Suprapubic skin (tissue), 3 donors: ENCODE measurements around the gene ZCCHC17.

ENCODE experiments used
- CTCF ChIP-seq, 2 donors: fragments of 200-600 bp in 1 of 2; fragments of 450-650 bp in 1 of 2; sonication (generic) in 1 of 2; IDR thresholded peaks; one replicate each; pipeline ENCODE4 v1.5.1; 2016 to 2019; ENCODE audit warnings: antibody characterized with exemption in 2 of 2, mild to moderate bottlenecking in 1 of 2, moderate library complexity in 1 of 2
- POLR2A ChIP-seq, 2 donors: fragments of 450-650 bp; IDR thresholded peaks; one replicate each; pipeline ENCODE4 v1.6.1; 2017; ENCODE audit warnings: antibody characterized with exemption in 2 of 2, mild to moderate bottlenecking in 2 of 2, moderate library complexity in 2 of 2

GRCh38 chr1:31397360-31398095 lies 100.7 kb downstream of the ZCCHC17 start:
- TF ChIP-seq CTCF (IDR thresholded peaks at IDR 0.05): no peak
- TF ChIP-seq POLR2A (IDR thresholded peaks at IDR 0.05): no peak
